GM21737 (cell line): ENCODE results near the gene CTNNA1.
"Not testable (repeated sequence)": the region's sequence is repeated elsewhere in the genome, so short reads cannot be mapped to it uniquely, and the experiment has no call there.

Source experiments
- ATAC-seq: cut with Tn5 transposase; IDR thresholded peaks from one replicate; pipeline ENCODE4 v1.9.1; 2021; ENCODE audit warnings: mild to moderate bottlenecking, moderate library complexity; ENCODE audit not compliant: unreplicated experiment

Gene CTNNA1

GRCh38 chr5:138752951-138753793, at the start of gene CTNNA1:
CTNNA1 (plus strand) TSS chr5:138753425; CDS start chr5:138781925, 28,500 bp downstream.
- peak; percentile 43 for ATAC-seq

GRCh38 chr5:138703777-138704176, 49.4 kb upstream of the CTNNA1 start:
- not testable (repeated sequence) for ATAC-seq

- no peak for ATAC-seq
Measured at GRCh38 chr5:138705007-138705406, 48.2 kb upstream of the CTNNA1 start.

- ATAC-seq = no peak
Measured at GRCh38 chr5:138705567-138705966, 47.7 kb upstream of the CTNNA1 start.

- ATAC-seq = no peak
Measured at GRCh38 chr5:138706655-138707480, 46.4 kb upstream of the CTNNA1 start.

- ATAC-seq = no peak
Measured at GRCh38 chr5:138708791-138709190, 44.4 kb upstream of the CTNNA1 start.

GRCh38 chr5:138709202-138709601, 44.0 kb upstream of the CTNNA1 start:
- no peak for ATAC-seq

GRCh38 chr5:138711087-138711486, 42.1 kb upstream of the CTNNA1 start:
- no peak for ATAC-seq

GRCh38 chr5:138711811-138712210, 41.4 kb upstream of the CTNNA1 start:
- no peak for ATAC-seq

GRCh38 chr5:138712324-138712723, 40.9 kb upstream of the CTNNA1 start:
- no peak for ATAC-seq

GRCh38 chr5:138712791-138713190, 40.4 kb upstream of the CTNNA1 start:
- ATAC-seq = no peak

GRCh38 chr5:138713247-138713646, 40.0 kb upstream of the CTNNA1 start:
- no peak for ATAC-seq

GRCh38 chr5:138714694-138715093, 38.5 kb upstream of the CTNNA1 start:
- no peak for ATAC-seq

GRCh38 chr5:138715931-138716432, 37.2 kb upstream of the CTNNA1 start:
- not testable (repeated sequence) for ATAC-seq

GRCh38 chr5:138716456-138716924, 36.7 kb upstream of the CTNNA1 start:
- ATAC-seq = no peak

- no peak for ATAC-seq
Measured at GRCh38 chr5:138717399-138717798, 35.8 kb upstream of the CTNNA1 start.

GRCh38 chr5:138719811-138720210, 33.4 kb upstream of the CTNNA1 start:
- ATAC-seq = no peak

GRCh38 chr5:138720840-138721239, 32.4 kb upstream of the CTNNA1 start:
- no peak for ATAC-seq

- no peak for ATAC-seq
Measured at GRCh38 chr5:138721979-138722378, 31.2 kb upstream of the CTNNA1 start.

- no peak for ATAC-seq
Measured at GRCh38 chr5:138722544-138723177, 30.6 kb upstream of the CTNNA1 start.
